ENCODE data around the gene SV2C.

The SV2C gene

GRCh38 chr5:76384705-76385104 lies 301.5 kb downstream of the SV2C start:
- Histone ChIP-seq H3K4me1 (ENCODE audit: low read length) (no peaks in the 10 kb centered on the region), H3K9ac (ENCODE audit: low read length) (no peak overlapping the region), H3K9me3 (replicated peaks; ENCODE audit: insufficient read depth, low read length) (no peaks in the 10 kb centered on the region), H4K20me1 (ENCODE audit: insufficient read depth, low read length) (no peaks in the 10 kb centered on the region), H3K27me3 (replicated peaks; ENCODE audit: insufficient read depth, low read length) (no peaks in the 10 kb centered on the region), H3F3A (ENCODE audit: insufficient read depth, low read length) (no peaks in the 10 kb centered on the region), H3K4me2 (ENCODE audit: low read depth, low read length) (no peak overlapping the region), H3K27ac (ENCODE audit: low read length) (no peak overlapping the region), H2AFZ (ENCODE audit: low read length) (no peak overlapping the region), H3K9me2 (replicated peaks; ENCODE audit: insufficient read depth, low read length) (no peaks in the 10 kb centered on the region), H3K36me3 (replicated peaks; ENCODE audit: insufficient read depth, low read length) (no peaks in the 10 kb centered on the region), H3K79me2 (ENCODE audit: low read length) (no peaks in the 10 kb centered on the region), H3K4me3 (ENCODE audit: low read length) (no peak overlapping the region)
- TF ChIP-seq EZH2phosphoT487 (IDR thresholded peaks at IDR 0.05; ENCODE audit: low read length) (no peak), EZH2 (optimal IDR thresholded peaks at IDR 0.05; ENCODE audit: low read depth, low read length) (no peak), CTCF (IDR thresholded peaks at IDR 0.05; ENCODE audit: low read length) (no peak)
- DNase-seq, result no peak

GRCh38 chr5:76385540-76385939 lies 302.4 kb downstream of the SV2C start:
- Histone ChIP-seq H3K4me2 (ENCODE audit: low read depth, low read length) (no peak overlapping the region), H3K9me3 (replicated peaks; ENCODE audit: insufficient read depth, low read length) (no peaks in the 10 kb centered on the region), H3F3A (ENCODE audit: insufficient read depth, low read length) (no peaks in the 10 kb centered on the region), H3K4me1 (ENCODE audit: low read length) (no peaks in the 10 kb centered on the region), H3K27me3 (replicated peaks; ENCODE audit: insufficient read depth, low read length) (no peaks in the 10 kb centered on the region), H3K4me3 (ENCODE audit: low read length) (no peak overlapping the region), H3K79me2 (ENCODE audit: low read length) (no peaks in the 10 kb centered on the region), H3K9me2 (replicated peaks; ENCODE audit: insufficient read depth, low read length) (no peaks in the 10 kb centered on the region), H2AFZ (ENCODE audit: low read length) (no peak overlapping the region), H3K9ac (ENCODE audit: low read length) (no peak overlapping the region), H3K27ac (ENCODE audit: low read length) (no peak overlapping the region), H3K36me3 (replicated peaks; ENCODE audit: insufficient read depth, low read length) (no peaks in the 10 kb centered on the region), H4K20me1 (ENCODE audit: insufficient read depth, low read length) (no peaks in the 10 kb centered on the region)
- TF ChIP-seq EZH2 (optimal IDR thresholded peaks at IDR 0.05; ENCODE audit: low read depth, low read length) (no peak), EZH2phosphoT487 (IDR thresholded peaks at IDR 0.05; ENCODE audit: low read length) (no peak), CTCF (IDR thresholded peaks at IDR 0.05; ENCODE audit: low read length) (no peak)
- no peak for DNase-seq

- Histone ChIP-seq H3K4me3 (ENCODE audit: low read length) (no peak overlapping the region), H3K27me3 (replicated peaks; ENCODE audit: insufficient read depth, low read length) (no peaks in the 10 kb centered on the region), H3K27ac (ENCODE audit: low read length) (no peak overlapping the region), H3K36me3 (replicated peaks; ENCODE audit: insufficient read depth, low read length) (no peaks in the 10 kb centered on the region), H3K9ac (ENCODE audit: low read length) (no peak overlapping the region), H4K20me1 (ENCODE audit: insufficient read depth, low read length) (no peaks in the 10 kb centered on the region), H2AFZ (ENCODE audit: low read length) (no peak overlapping the region), H3K4me2 (ENCODE audit: low read depth, low read length) (no peak overlapping the region), H3K4me1 (ENCODE audit: low read length) (no peaks in the 10 kb centered on the region), H3K9me2 (replicated peaks; ENCODE audit: insufficient read depth, low read length) (no peaks in the 10 kb centered on the region), H3K79me2 (ENCODE audit: low read length) (no peaks in the 10 kb centered on the region), H3K9me3 (replicated peaks; ENCODE audit: insufficient read depth, low read length) (no peaks in the 10 kb centered on the region), H3F3A (ENCODE audit: insufficient read depth, low read length) (no peaks in the 10 kb centered on the region)
- no peak for TF ChIP-seq EZH2 (optimal IDR thresholded peaks at IDR 0.05; ENCODE audit: low read depth, low read length)
- TF ChIP-seq CTCF (IDR thresholded peaks at IDR 0.05; ENCODE audit: low read length), result no peak
- TF ChIP-seq EZH2phosphoT487 (IDR thresholded peaks at IDR 0.05; ENCODE audit: low read length), result no peak
- no peak for DNase-seq
These were observed 303.2 kb downstream of the SV2C start for GRCh38 chr5:76386360-76386759.
